Diencephalon (tissue), 1 donor: ENCODE data around the gene LAMA1. TPM values are rescaled to one million over a fixed set of nuclear protein-coding genes. Genes with fewer than 3 reads are reported as not detected.

Experiments
- small RNA-seq: library from RNA; depleted of rRNA; stranded (forward); fragments of <200 nt; gene quantifications from one replicate; pipeline ENCODE3, GENCODE V24; 2014
- total RNA-seq: library from RNA; depleted of rRNA; stranded (reverse); fragments of >200 nt; gene quantifications from one replicate; pipeline ENCODE4 v1.2.3, GENCODE V29; 2014

Gene LAMA1, protein sequence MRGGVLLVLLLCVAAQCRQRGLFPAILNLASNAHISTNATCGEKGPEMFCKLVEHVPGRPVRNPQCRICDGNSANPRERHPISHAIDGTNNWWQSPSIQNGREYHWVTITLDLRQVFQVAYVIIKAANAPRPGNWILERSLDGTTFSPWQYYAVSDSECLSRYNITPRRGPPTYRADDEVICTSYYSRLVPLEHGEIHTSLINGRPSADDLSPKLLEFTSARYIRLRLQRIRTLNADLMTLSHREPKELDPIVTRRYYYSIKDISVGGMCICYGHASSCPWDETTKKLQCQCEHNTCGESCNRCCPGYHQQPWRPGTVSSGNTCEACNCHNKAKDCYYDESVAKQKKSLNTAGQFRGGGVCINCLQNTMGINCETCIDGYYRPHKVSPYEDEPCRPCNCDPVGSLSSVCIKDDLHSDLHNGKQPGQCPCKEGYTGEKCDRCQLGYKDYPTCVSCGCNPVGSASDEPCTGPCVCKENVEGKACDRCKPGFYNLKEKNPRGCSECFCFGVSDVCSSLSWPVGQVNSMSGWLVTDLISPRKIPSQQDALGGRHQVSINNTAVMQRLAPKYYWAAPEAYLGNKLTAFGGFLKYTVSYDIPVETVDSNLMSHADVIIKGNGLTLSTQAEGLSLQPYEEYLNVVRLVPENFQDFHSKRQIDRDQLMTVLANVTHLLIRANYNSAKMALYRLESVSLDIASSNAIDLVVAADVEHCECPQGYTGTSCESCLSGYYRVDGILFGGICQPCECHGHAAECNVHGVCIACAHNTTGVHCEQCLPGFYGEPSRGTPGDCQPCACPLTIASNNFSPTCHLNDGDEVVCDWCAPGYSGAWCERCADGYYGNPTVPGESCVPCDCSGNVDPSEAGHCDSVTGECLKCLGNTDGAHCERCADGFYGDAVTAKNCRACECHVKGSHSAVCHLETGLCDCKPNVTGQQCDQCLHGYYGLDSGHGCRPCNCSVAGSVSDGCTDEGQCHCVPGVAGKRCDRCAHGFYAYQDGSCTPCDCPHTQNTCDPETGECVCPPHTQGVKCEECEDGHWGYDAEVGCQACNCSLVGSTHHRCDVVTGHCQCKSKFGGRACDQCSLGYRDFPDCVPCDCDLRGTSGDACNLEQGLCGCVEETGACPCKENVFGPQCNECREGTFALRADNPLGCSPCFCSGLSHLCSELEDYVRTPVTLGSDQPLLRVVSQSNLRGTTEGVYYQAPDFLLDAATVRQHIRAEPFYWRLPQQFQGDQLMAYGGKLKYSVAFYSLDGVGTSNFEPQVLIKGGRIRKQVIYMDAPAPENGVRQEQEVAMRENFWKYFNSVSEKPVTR (N-terminal part only)
- total RNA-seq, result 22.1 TPM

DNA sequence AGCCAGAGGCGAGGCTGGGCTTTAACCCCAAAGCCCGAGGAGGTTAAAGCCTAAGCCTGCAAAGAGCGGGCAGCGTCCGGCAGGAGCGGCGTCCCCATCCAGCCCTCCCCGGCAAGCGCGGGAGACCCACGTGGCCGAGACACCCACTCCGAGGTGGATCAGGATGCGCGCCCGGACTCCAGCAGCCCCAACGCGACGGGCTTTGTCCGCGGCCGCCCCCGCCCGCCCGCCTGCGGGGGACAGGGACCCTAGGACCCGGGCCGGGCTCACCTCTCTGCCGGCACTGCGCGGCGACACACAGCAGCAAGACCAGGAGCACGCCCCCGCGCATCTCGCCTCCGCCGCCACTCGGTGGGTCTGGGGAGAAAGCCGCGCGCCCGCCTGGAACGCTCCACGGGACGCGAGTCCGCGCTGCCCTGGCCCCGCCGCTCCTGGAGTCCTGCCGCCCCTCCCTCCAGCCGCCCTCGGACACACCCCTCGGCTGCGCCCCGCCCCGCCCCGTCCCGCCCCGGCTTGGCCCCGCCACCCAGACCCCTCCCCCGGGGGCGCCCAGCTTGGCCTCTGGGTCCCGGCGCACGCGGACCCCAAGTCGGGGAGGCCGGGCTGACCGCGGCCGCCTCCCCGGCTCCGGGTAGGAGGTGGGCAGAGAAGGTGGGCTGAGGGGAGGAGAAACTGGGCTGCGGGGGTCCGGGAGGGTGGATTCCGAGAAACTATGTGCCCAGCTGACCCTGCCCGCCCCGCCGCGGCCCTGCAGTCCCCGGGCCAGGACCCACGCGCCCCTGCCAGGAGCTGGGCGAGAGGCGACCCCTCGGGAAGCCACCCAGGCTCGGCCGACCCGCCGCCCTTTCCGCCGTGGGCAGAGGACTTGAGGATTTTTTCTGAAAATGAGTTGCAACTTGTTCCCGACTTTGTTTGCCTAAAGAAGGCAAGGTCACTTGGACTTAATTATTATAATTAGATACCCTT lies at the start of gene LAMA1:
Gene LAMA1, minus strand, starts transcription at position 408 of the 966 bp plus-strand sequence. Its CDS starts 77 bp downstream, at position 331.

Small RNA genes within 50 kb of the gene (small RNA-seq; reads per million reads assigned to genes)
- not detected for gene RNU6-916P

Other genes with a start within 250 kb of the LAMA1 start
- gene LRRC30, start 113.3 kb upstream of the LAMA1 start, total RNA-seq, result not detected